Smooth muscle cell of the brain vasculature (primary cell): Measurements from ENCODE around the gene FAM13A.
"Not testable (repeated sequence)": the region's sequence is repeated elsewhere in the genome, so short reads cannot be mapped to it uniquely, and the experiment has no call there.

Experiments
- DNase-seq: peaks from one replicate; pipeline ENCODE4 v3.0.0-alpha.2; 2012; ENCODE audit warnings: low read depth, low spot score

Gene FAM13A

GRCh38 chr4:89042055-89042454 is 14.9 kb downstream of the FAM13A start:
- DNase-seq: no peak

GRCh38 chr4:89039730-89040338 is 17.2 kb downstream of the FAM13A start:
- no peak for DNase-seq

GRCh38 chr4:89036535-89036934 is 20.4 kb downstream of the FAM13A start:
- DNase-seq: no peak

- no peak for DNase-seq
Measured at GRCh38 chr4:89031272-89031671, 25.7 kb downstream of the FAM13A start.

- DNase-seq: no peak
Measured at GRCh38 chr4:89029591-89029990, 27.4 kb downstream of the FAM13A start.

GRCh38 chr4:89026542-89026941 is 30.4 kb downstream of the FAM13A start:
- no peak for DNase-seq

- DNase-seq: peak; percentile 50
Measured at GRCh38 chr4:89024051-89024675, 32.8 kb downstream of the FAM13A start.

- no peak for DNase-seq
Measured at GRCh38 chr4:89023140-89023539, 33.8 kb downstream of the FAM13A start.

GRCh38 chr4:89022426-89023128 is 34.4 kb downstream of the FAM13A start:
- no peak for DNase-seq

- no peak for DNase-seq
Measured at GRCh38 chr4:89021684-89022083, 35.3 kb downstream of the FAM13A start.

GRCh38 chr4:89021062-89021461 is 35.9 kb downstream of the FAM13A start:
- no peak for DNase-seq

- DNase-seq: not testable (repeated sequence)
Measured at GRCh38 chr4:89014897-89015296, 42.1 kb downstream of the FAM13A start.

GRCh38 chr4:89009761-89010369 is 47.1 kb downstream of the FAM13A start:
- no peak for DNase-seq

- DNase-seq: no peak
Measured at GRCh38 chr4:89009115-89009514, 47.9 kb downstream of the FAM13A start.

- DNase-seq: no peak
Measured at GRCh38 chr4:89008166-89008565, 48.8 kb downstream of the FAM13A start.

- no peak for DNase-seq
Measured at GRCh38 chr4:89007338-89007939, 49.5 kb downstream of the FAM13A start.

- no peak for DNase-seq
Measured at GRCh38 chr4:89006307-89006706, 50.7 kb downstream of the FAM13A start.

GRCh38 chr4:89005066-89005465 is 51.9 kb downstream of the FAM13A start:
- not testable (repeated sequence) for DNase-seq

- no peak for DNase-seq
Measured at GRCh38 chr4:89001647-89002445, 55.1 kb downstream of the FAM13A start.

GRCh38 chr4:89000844-89001360 is 56.1 kb downstream of the FAM13A start:
- no peak for DNase-seq

GRCh38 chr4:89000382-89000781 is 56.6 kb downstream of the FAM13A start:
- DNase-seq: no peak
